ENCODE results near the gene TTC16. TPM values are rescaled to one million over a fixed set of nuclear protein-coding genes. Genes with fewer than 3 reads are reported as not detected.
A peak's percentile ranks its signal among the peaks of the same experiment; 100 is the strongest.

The TTC16 gene
- total and polyA plus RNA-seq, 3 donors from 2014 or later: 25.0 to 46.2 (median 32.7) TPM

- 60 to 67% methylated on average over 5 of the region's 5 CpGs for WGBS, 2 donors
- intact Hi-C loops (cut with DNase I; ENCODE audit: low total_unique reads): no loop called here
- peaks cover 26% of the 10 kb centered on the region for H3K4me1 ChIP-seq
- H3K9me3 ChIP-seq: no peaks in the 10 kb centered on the region
- no peaks in the 10 kb centered on the region for H3K27me3 ChIP-seq
- no peak for TF ChIP-seq CTCF (IDR thresholded peaks at IDR 0.05)
- no peak for TF ChIP-seq POLR2A (IDR thresholded peaks at IDR 0.05)
- no peak overlapping the region for H3K27ac ChIP-seq
- no peaks in the 10 kb centered on the region for H3K36me3 ChIP-seq (ENCODE audit: low read depth, missing control alignments)
- H3K4me3 ChIP-seq: no peak overlapping the region
- no peak for DNase-seq
Observed at GRCh38 chr9:127697575-127697974, 18.3 kb upstream of the TTC16 start.

GRCh38 chr9:127698386-127698785 lies 17.5 kb upstream of the TTC16 start:
- Histone ChIP-seq H3K27me3 (no peaks in the 10 kb centered on the region), H3K27ac (peak overlapping the region in 1 of 2 donors; percentile 91), H3K9me3 (no peaks in the 10 kb centered on the region), H3K4me1 (peaks cover 26% of the 10 kb centered on the region), H3K36me3 (ENCODE audit: low read depth, missing control alignments) (no peaks in the 10 kb centered on the region), H3K4me3 (no peak overlapping the region)
- TF ChIP-seq POLR2A (IDR thresholded peaks at IDR 0.05): no peak
- no peak for TF ChIP-seq CTCF (IDR thresholded peaks at IDR 0.05)
- intact Hi-C loops (cut with DNase I; ENCODE audit: low total_unique reads): no loop called here
- no peak for DNase-seq
- WGBS, 2 donors: 83 to 84% methylated on average over 5 of the region's 5 CpGs

- no peaks in the 10 kb centered on the region for H3K27me3 ChIP-seq
- H3K36me3 ChIP-seq (ENCODE audit: low read depth, missing control alignments): no peaks in the 10 kb centered on the region
- 10 to 23% methylated on average over 13 to 41 of the region's 41 CpGs for WGBS, 2 donors
- H3K4me1 ChIP-seq: peaks cover 26% of the 10 kb centered on the region
- no peaks in the 10 kb centered on the region for H3K9me3 ChIP-seq
- peak overlapping the region; percentile 39 to 58 for H3K4me3 ChIP-seq
- peak; percentile 98 for DNase-seq
- intact Hi-C loops (cut with DNase I; ENCODE audit: low total_unique reads): no loop called here
- H3K27ac ChIP-seq: peak overlapping the region; percentile 84 to 91
- TF ChIP-seq CTCF (IDR thresholded peaks at IDR 0.05) (peak in 2 of 3 experiments; percentile 26 to 30), POLR2A (IDR thresholded peaks at IDR 0.05) (no peak)
Observed at GRCh38 chr9:127698985-127699670, 16.8 kb upstream of the TTC16 start.

- Histone ChIP-seq H3K36me3 (ENCODE audit: low read depth, missing control alignments) (no peaks in the 10 kb centered on the region), H3K4me3 (no peak overlapping the region), H3K27me3 (no peaks in the 10 kb centered on the region), H3K9me3 (no peaks in the 10 kb centered on the region), H3K4me1 (peaks cover 24% of the 10 kb centered on the region), H3K27ac (peak overlapping the region; percentile 84 to 91)
- WGBS, 2 donors: 84 to 96% methylated on average over 2 of the region's 2 CpGs
- TF ChIP-seq CTCF (IDR thresholded peaks at IDR 0.05): no peak
- TF ChIP-seq POLR2A (IDR thresholded peaks at IDR 0.05): no peak
- intact Hi-C loops (cut with DNase I; ENCODE audit: low total_unique reads): no loop called here
- no peak for DNase-seq
Observed at GRCh38 chr9:127700140-127700539, 15.7 kb upstream of the TTC16 start.
